Astrocyte (in vitro differentiated cells and primary cell): ENCODE results near the gene KIAA1328. TPM values are rescaled to one million over a fixed set of nuclear protein-coding genes. Genes with fewer than 3 reads are reported as not detected.

ENCODE experiments used
- DNase-seq: peaks from one replicate; pipeline ENCODE4 v3.0.0-alpha.2; 2010; ENCODE audit warnings: low read depth
- FAIRE-seq: peaks from 2 replicates; lab custom pipeline; 2011; peaks lifted over from hg19 to GRCh38; lab: Jason Lieb, UNC
- H2AFZ ChIP-seq: 2 replicates; pipeline ENCODE4 v1.6.0; 2012; ENCODE audit warnings: low read depth, low read length, inconsistent platforms
- H3K27ac ChIP-seq: 2 replicates; pipeline ENCODE4 v1.5.1; 2011; ENCODE audit warnings: low read depth, low read length, inconsistent platforms
- H3K27me3 ChIP-seq: 2 replicates; pipeline ENCODE4 v1.6.0; 2011; ENCODE audit warnings: low read length, inconsistent platforms; ENCODE audit not compliant: insufficient read depth
- H3K36me3 ChIP-seq: 2 replicates; pipeline ENCODE4 v1.5.1; 2011; ENCODE audit warnings: low read length, inconsistent platforms; ENCODE audit not compliant: insufficient read depth
- H3K4me1 ChIP-seq: 2 replicates; pipeline ENCODE4 v1.5.1; 2011; ENCODE audit warnings: low read length, inconsistent platforms; ENCODE audit not compliant: insufficient read depth
- H3K4me2 ChIP-seq: 2 replicates; pipeline ENCODE4 v1.6.0; 2012; ENCODE audit warnings: low read length, inconsistent platforms
- H3K4me3 ChIP-seq: 2 replicates; pipeline ENCODE4 v1.5.1; 2011; ENCODE audit warnings: low read depth, mild to moderate bottlenecking, low read length, inconsistent platforms; ENCODE audit not compliant: insufficient read depth
- H3K79me2 ChIP-seq: 2 replicates; pipeline ENCODE4 v1.6.0; 2012; ENCODE audit warnings: mild to moderate bottlenecking, low read length, inconsistent platforms; ENCODE audit not compliant: insufficient read depth
- H3K9ac ChIP-seq: 2 replicates; pipeline ENCODE4 v1.6.0; 2012; ENCODE audit warnings: mild to moderate bottlenecking, low read length, inconsistent platforms
- H3K9me3 ChIP-seq: 2 replicates; pipeline ENCODE4 v1.5.1; 2012; ENCODE audit warnings: low read depth, mild to moderate bottlenecking, low read length, inconsistent platforms; ENCODE audit not compliant: insufficient read depth
- H4K20me1 ChIP-seq: 2 replicates; pipeline ENCODE4 v1.6.0; 2012; ENCODE audit warnings: low read length, inconsistent platforms; ENCODE audit not compliant: insufficient read depth
- H3K27ac Mint-ChIP-seq: one replicate; pipeline ENCODE4 v1.8.0; 2021; ENCODE audit warnings: mild to moderate bottlenecking, mixed read lengths; ENCODE audit not compliant: unreplicated experiment
- H3K27me3 Mint-ChIP-seq: one replicate; pipeline ENCODE4 v1.8.0; 2021; ENCODE audit warnings: low read depth, mixed read lengths; ENCODE audit not compliant: unreplicated experiment
- H3K36me3 Mint-ChIP-seq: one replicate; pipeline ENCODE4 v1.8.0; 2021; ENCODE audit warnings: low read depth, mixed read lengths; ENCODE audit not compliant: unreplicated experiment
- H3K4me1 Mint-ChIP-seq: one replicate; pipeline ENCODE4 v1.8.0; 2021; ENCODE audit warnings: low read depth, mixed read lengths; ENCODE audit not compliant: unreplicated experiment
- H3K4me3 Mint-ChIP-seq: one replicate; pipeline ENCODE4 v1.8.0; 2021; ENCODE audit warnings: mild to moderate bottlenecking, moderate library complexity, mixed read lengths; ENCODE audit not compliant: unreplicated experiment
- H3K9me3 Mint-ChIP-seq: one replicate; pipeline ENCODE4 v1.8.0; 2021; ENCODE audit warnings: mild to moderate bottlenecking, mixed read lengths; ENCODE audit not compliant: unreplicated experiment
- CTCF ChIP-seq: IDR thresholded peaks from 2 replicates; pipeline ENCODE4 v1.5.1; 2011; ENCODE audit warnings: low read depth, mild to moderate bottlenecking, inconsistent platforms, low read length, moderate library complexity; ENCODE audit not compliant: insufficient read depth
- EZH2 ChIP-seq: IDR thresholded peaks from 2 replicates; pipeline ENCODE4 v1.6.1; 2012; ENCODE audit warnings: mild to moderate bottlenecking, low read length, inconsistent platforms; ENCODE audit not compliant: insufficient read depth
- total RNA-seq: library from RNA; stranded (reverse); gene quantifications from 2 replicates; pipeline ENCODE4 v1.2.1, GENCODE V29; 2021

Gene KIAA1328
- total RNA-seq, 1 donor from 2014 or later, result 3.7 TPM

- H3K4me2 ChIP-seq, result no peak overlapping the region
- H3K36me3 ChIP-seq, result no peaks in the 10 kb centered on the region
- no peaks in the 10 kb centered on the region for H3K36me3 Mint-ChIP-seq
- no peaks in the 10 kb centered on the region for H3K79me2 ChIP-seq
- H3K27ac ChIP-seq, result no peak overlapping the region
- no peaks in the 10 kb centered on the region for H3K27me3 Mint-ChIP-seq
- no peaks in the 10 kb centered on the region for H3K9me3 ChIP-seq
- H3K9ac ChIP-seq, result no peak overlapping the region
- no peak overlapping the region for H3K4me3 Mint-ChIP-seq
- no peak overlapping the region for H3K27ac Mint-ChIP-seq
- H3K4me1 ChIP-seq, result peaks cover 7% of the 10 kb centered on the region
- H3K4me3 ChIP-seq, result no peak overlapping the region
- DNase-seq, result no peak
- H3K27me3 ChIP-seq, result no peaks in the 10 kb centered on the region
- H4K20me1 ChIP-seq, result peaks cover 9% of the 10 kb centered on the region
- peaks cover 4% of the 10 kb centered on the region for H3K4me1 Mint-ChIP-seq
- TF ChIP-seq EZH2 (no peak), CTCF (no peak)
- FAIRE-seq, result no peak
- no peaks in the 10 kb centered on the region for H3K9me3 Mint-ChIP-seq
- no peak overlapping the region for H2AFZ ChIP-seq
Measured at GRCh38 chr18:36933552-36933951, 104.6 kb downstream of the KIAA1328 start.

DNA sequence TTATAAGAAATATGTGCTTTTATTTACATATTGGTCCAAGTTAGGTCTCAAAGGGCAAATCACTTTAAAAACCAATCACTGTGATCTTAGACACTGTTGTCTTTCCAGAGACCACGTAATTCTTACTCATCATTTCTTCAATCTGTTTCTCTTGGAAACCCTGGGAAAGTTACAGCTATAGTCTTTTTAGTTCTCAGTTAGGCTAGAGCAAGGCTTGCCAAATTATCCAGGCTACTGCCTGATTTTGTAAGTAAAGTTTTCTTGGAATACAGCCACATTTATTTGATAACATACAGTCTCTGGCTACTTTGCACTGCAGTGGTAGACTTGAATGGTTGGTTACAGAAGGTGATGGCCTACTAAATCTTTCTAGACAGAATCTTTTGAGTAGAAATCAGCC is 106.0 kb downstream of the KIAA1328 start:
- H3K4me1 Mint-ChIP-seq, result peaks cover 4% of the 10 kb centered on the region
- H3K27ac ChIP-seq, result no peak overlapping the region
- H3K9me3 ChIP-seq, result no peaks in the 10 kb centered on the region
- TF ChIP-seq CTCF (no peak), EZH2 (no peak)
- H3K27ac Mint-ChIP-seq, result no peak overlapping the region
- H3K4me3 Mint-ChIP-seq, result no peak overlapping the region
- H3K27me3 ChIP-seq, result no peaks in the 10 kb centered on the region
- H3K4me1 ChIP-seq, result peaks cover 7% of the 10 kb centered on the region
- no peaks in the 10 kb centered on the region for H3K27me3 Mint-ChIP-seq
- no peaks in the 10 kb centered on the region for H3K9me3 Mint-ChIP-seq
- H3K79me2 ChIP-seq, result no peaks in the 10 kb centered on the region
- no peak overlapping the region for H3K4me3 ChIP-seq
- H3K4me2 ChIP-seq, result peak overlapping the region; percentile 39
- no peaks in the 10 kb centered on the region for H3K36me3 Mint-ChIP-seq
- DNase-seq (peak; percentile 85), FAIRE-seq (peak; percentile 39)
- peaks cover 8% of the 10 kb centered on the region for H4K20me1 ChIP-seq
- no peak overlapping the region for H3K9ac ChIP-seq
- no peaks in the 10 kb centered on the region for H3K36me3 ChIP-seq
- H2AFZ ChIP-seq, result no peak overlapping the region

DNA sequence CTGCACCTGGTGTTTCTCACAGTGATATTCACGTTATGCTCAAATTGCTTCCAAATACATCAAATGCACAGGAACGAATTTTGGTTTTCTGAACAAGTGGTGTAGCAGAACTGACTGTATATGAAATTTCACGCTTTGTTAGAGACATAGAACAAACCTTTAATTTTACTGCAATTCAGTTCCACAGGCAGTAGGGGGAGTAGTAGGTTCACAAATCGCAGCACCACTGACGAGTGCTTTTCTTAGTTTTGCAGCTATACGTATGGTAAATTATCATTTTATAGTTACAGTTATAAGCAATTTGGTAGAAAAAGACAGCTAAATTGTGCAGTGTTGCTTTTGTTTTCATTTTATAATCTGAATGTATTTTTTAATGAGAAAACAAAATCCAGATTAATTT is 113.3 kb downstream of the KIAA1328 start:
- Mint-ChIP-seq H3K27ac (no peak overlapping the region), H3K27me3 (no peaks in the 10 kb centered on the region), H3K36me3 (no peaks in the 10 kb centered on the region), H3K4me1 (peaks cover 3% of the 10 kb centered on the region), H3K4me3 (no peak overlapping the region), H3K9me3 (no peaks in the 10 kb centered on the region)
- no peaks in the 10 kb centered on the region for H3K27me3 ChIP-seq
- no peaks in the 10 kb centered on the region for H3K36me3 ChIP-seq
- H3K4me2 ChIP-seq, result no peak overlapping the region
- no peak overlapping the region for H3K27ac ChIP-seq
- no peaks in the 10 kb centered on the region for H3K9me3 ChIP-seq
- H4K20me1 ChIP-seq, result no peaks in the 10 kb centered on the region
- H2AFZ ChIP-seq, result no peak overlapping the region
- TF ChIP-seq CTCF (peak; percentile 78), EZH2 (no peak)
- H3K9ac ChIP-seq, result no peak overlapping the region
- DNase-seq (peak; percentile 16), FAIRE-seq (no peak)
- no peaks in the 10 kb centered on the region for H3K4me1 ChIP-seq
- H3K4me3 ChIP-seq, result no peak overlapping the region
- H3K79me2 ChIP-seq, result no peaks in the 10 kb centered on the region
